Kidney capillary endothelial cell (primary cell): ENCODE data around the gene CDC37.

Source experiments
- DNase-seq: peaks from one replicate; pipeline ENCODE4 v3.0.0-alpha.2; 2018; ENCODE audit warnings: low spot score

CDC37 gene

GRCh38 chr19:10403137-10404021 is at the start of gene CDC37:
Gene CDC37 (minus strand): TSS chr19:10403542. CDS start chr19:10403479, 63 bp downstream.
- peak; percentile 93 for DNase-seq

GRCh38 chr19:10450853-10451609 is 47.7 kb upstream of the CDC37 start:
- no peak for DNase-seq

GRCh38 chr19:10450191-10450852 is 47.0 kb upstream of the CDC37 start:
- DNase-seq, result no peak

- DNase-seq, result no peak
Measured at GRCh38 chr19:10449037-10449436, 45.7 kb upstream of the CDC37 start.

DNA sequence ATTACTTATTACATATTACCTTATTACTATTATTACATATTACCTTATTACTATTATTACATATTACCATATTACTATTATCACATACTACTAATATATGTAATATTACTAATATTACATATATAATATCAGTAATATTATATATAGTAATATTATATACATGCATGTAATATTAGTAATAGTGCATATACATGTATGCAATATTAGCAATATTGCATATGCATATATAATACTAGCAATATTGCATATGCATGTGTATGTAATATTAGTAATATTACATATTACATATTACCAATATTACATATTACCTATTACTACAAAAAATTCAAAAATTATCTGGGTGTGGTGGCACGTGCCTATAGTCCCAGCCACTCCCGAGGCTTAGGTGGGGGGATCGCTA is 39.4 kb upstream of the CDC37 start:
- no peak for DNase-seq

GRCh38 chr19:10439588-10439987 is 36.2 kb upstream of the CDC37 start:
- no peak for DNase-seq

DNA sequence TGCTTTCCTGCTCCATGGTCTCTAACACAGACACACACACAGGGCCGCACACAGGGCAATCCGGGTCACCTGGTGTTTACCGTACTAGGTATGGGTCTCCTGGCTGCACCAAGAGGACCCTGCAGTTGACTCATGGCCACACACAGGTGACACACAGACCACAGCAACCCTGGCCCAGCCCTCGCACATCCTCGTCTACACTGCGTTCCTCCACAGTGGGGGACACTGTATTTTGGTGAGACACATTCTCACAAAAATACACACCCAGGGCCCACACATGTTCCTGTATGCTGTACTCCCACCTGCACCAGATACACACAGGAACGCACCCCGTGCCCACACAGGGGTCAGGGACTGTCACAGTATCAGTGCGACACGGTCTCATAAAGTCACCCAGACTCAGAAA is 29.8 kb upstream of the CDC37 start:
- DNase-seq, result no peak

GRCh38 chr19:10432736-10433130 is 29.4 kb upstream of the CDC37 start:
- DNase-seq, result no peak

DNA sequence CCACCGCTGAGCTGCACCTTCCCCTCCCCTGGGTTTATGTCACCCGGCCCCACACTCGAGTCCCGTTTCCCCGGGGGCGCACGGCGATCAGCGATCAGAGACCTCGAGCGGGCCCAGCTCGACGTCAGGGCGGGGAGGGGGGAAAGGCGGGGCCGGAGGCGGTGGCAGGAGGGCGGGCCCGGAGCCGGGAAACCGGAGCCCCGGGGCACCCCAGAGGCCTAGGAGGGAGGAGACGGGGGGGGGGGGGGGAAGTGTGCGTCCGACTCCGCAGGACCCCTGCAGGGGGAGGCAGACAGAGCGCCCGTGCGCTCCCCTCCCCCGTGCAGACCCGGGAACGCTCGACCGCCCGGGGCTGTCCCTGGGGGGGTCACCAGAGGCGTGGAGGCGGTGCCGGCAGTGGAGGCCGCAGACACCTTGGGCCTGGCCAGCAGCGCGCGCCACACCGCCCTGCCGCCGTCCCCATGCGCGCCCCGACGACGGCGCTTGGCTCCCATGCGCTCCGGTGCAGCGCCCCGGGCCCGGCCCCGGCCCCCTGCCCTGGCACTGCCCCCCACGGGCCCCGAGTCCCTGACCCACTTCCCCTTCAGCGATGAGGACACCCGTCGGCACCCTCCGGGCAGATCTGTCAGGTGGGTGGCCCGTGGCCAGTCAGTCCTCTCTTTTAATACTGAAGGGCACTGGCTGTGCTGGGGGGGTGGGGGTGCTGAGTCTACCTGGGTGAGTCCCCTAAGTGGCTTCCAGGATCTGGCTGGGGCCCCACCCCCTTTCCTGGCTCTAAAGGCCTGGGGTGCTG is 28.8 kb upstream of the CDC37 start:
- DNase-seq, result no peak

- DNase-seq, result no peak
Measured at GRCh38 chr19:10431254-10431942, 28.1 kb upstream of the CDC37 start.

- peak; percentile 55 for DNase-seq
Measured at GRCh38 chr19:10430505-10431253, 27.3 kb upstream of the CDC37 start.

DNA sequence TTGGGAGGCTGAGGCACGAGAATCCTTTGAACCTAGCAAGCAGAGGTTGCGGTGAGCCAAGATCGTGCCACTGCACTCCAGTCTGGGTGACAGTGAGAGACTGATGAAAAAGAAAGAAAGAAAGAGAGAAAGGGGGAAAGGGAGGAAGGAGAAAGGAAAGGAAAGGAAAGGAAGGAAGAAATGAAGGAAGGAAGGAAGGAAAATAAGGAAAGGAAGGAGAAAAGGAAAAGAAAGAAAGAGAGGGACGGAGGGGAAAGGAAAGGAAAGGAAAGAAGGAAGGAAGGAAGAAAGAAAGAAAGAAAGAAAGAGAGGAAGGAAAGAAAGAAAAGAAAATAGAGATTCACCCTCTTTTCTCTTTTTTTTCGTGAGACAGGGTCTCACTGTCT is 25.6 kb upstream of the CDC37 start:
- no peak for DNase-seq

DNA sequence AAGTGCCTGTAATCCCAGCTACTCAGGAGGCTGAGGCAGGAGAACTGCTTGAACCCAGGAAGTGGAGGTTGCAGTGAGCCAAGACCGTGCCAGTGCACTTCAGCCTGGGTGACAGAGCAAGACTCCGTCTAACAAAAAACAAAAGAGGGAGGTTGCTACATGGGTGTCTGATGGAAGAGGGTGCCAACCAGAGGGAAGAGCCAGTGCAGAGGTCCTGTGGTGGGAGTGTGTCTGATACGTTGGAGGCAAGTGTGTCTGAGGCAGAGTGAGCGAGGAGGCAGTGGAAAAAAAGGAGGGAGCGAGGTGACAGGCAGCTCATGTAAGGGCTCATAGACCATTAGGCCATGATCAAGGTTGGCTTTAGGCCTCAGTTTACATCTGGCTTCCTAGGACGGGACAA is 23.8 kb upstream of the CDC37 start:
- DNase-seq, result no peak

DNA sequence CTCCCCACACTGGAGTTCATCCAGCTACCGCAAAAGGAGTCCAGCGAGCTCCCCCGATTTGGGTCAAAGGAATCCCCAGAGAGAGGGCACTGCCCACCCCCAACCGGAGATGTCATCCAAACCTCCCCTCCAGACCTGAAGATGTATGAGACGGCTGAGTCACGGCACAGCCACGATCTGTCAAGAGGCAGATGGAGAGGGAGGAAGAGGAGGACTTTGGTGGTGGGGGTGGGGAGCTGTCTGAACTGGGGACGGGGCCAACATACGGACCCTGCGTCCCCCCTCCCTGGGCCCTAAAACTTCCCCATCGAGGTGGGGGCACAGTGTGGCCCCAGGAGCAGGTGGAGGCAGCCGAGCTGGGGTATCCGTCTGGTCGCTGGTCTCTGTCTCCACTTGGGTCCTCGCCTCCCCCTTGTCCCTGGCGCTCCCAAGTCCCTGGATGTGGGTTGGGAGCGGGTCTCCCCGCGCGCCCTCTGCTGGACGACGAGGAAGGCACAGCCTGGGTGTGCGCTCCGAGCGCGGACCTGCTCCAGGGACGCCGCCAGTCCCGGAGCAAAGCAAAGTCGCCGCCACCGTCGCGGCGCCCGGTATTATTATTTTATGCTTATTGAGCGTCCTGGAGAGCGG is 20.8 kb upstream of the CDC37 start:
- DNase-seq, result peak; percentile 70

- DNase-seq, result no peak
Measured at GRCh38 chr19:10422846-10423245, 19.5 kb upstream of the CDC37 start.

- no peak for DNase-seq
Measured at GRCh38 chr19:10422046-10422461, 18.7 kb upstream of the CDC37 start.

DNA sequence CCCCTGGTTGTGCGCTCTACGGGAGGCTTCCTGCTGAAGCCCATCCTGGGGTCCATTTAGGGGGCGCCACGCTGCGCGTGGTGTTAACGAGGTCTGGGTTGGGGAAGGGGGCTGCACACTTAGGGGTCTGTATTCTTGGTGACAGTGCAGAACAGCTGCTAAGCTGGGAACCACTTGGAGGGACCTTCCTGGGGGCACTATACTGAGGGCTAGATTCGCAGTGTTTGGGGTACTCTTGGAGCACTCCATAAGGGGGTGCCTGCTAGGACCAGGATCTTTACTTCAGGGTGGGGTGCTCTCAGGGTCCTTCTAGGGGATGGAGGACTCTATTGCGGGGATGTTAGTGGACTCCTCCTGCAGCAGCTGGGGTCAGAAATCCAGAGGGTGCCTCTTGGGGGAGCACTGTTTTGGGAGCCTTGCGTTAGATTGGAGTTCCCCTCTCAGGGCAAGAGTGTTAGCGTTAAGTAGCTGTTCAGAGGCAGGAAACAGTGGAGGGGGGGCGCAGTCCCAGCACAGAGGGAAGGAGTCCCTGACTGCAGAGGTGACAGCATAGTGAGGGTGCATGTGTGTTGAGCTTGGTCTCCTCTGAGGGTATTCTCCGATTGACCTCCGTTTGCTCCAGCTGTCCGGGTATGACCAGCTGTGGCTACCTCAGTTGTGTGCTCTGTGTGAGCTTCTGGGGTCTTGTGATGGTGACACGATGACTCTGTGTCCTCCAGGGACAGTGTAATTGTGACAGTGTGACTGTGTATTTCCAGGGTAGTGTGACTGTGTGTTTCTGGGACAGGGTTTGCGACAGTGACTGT is 18.1 kb upstream of the CDC37 start:
- no peak for DNase-seq

DNA sequence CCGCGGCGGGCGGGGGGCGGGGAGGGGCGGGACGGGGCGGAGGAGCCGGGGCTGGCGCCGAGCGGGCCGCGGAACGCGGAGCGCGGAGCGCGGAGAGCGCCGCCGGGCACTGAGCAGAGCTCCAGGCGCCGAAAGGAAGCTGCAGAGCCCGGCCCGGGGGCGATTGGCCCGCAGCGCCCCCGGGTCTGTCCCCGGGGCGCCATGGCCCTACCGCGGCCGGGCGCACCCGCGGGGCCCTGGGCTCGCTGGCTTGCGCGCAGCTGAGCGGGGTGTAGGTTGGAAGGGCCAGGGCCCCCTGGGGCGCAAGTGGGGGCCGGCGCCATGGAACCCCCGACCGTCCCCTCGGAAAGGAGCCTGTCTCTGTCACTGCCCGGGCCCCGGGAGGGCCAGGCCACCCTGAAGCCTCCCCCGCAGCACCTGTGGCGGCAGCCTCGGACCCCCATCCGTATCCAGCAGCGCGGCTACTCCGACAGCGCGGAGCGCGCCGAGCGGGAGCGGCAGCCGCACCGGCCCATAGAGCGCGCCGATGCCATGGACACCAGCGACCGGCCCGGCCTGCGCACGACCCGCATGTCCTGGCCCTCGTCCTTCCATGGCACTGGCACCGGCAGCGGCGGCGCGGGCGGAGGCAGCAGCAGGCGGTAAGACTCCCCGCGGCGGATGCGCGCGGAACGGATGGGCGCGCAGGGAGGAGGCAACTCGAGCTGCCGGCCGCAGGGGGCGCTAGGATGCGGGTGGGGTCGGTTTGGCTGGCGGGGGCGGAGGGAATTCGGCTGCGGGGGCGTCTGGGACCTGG is 17.3 kb upstream of the CDC37 start, which contains the start of gene PDE4A:
PDE4A (plus strand) TSS at position 95 of the 796 bp plus-strand sequence; CDS start at position 322, 227 bp downstream.
- DNase-seq, result no peak
